WTC11 (cell line): Measurements from ENCODE around the gene PRKN.

Experiments used
- AR ChIP-seq: fragments of 250-450 bp; sonication (Bioruptor Pico); IDR thresholded peaks from 2 replicates; pipeline ENCODE4 v1.9.0; 2021; ENCODE audit warnings: mild to moderate bottlenecking
- CTCF ChIP-seq: fragments of 200-600 bp; IDR thresholded peaks from 2 replicates; pipeline ENCODE4 v1.8.0; 2022; ENCODE audit warnings: antibody characterized with exemption
- ELF4 ChIP-seq: sonication (generic); formaldehyde crosslinking; IDR thresholded peaks from 2 replicates; pipeline ENCODE4 v1.8.1; 2022; ENCODE audit warnings: low read depth, mild to moderate bottlenecking, moderate library complexity, missing genetic modification reagents
- ESRRA ChIP-seq: sonication (generic); formaldehyde crosslinking; IDR thresholded peaks from 2 replicates; pipeline ENCODE4 v1.8.1; 2022; ENCODE audit warnings: mild to moderate bottlenecking, missing genetic modification reagents, borderline replicate concordance
- JUN ChIP-seq: sonication (generic); formaldehyde crosslinking; IDR thresholded peaks from 2 replicates; pipeline ENCODE4 v1.8.0; 2023; ENCODE audit warnings: mild to moderate bottlenecking, missing genetic modification reagents
- TEAD1 ChIP-seq: sonication (generic); formaldehyde crosslinking; IDR thresholded peaks from 2 replicates; pipeline ENCODE4 v1.8.0; 2022; ENCODE audit warnings: mild to moderate bottlenecking, missing genetic modification reagents
- ZNF396 ChIP-seq: fragments of 250-450 bp; sonication (Bioruptor Pico); IDR thresholded peaks from 2 replicates; pipeline ENCODE4 v1.8.0; 2021; ENCODE audit warnings: mild to moderate bottlenecking, moderate library complexity, borderline replicate concordance
- TF ChIP-seq, protein P1 (sequence below): sonication (generic); formaldehyde crosslinking; IDR thresholded peaks from 2 replicates; pipeline ENCODE4 v1.8.0; 2022; ENCODE audit warnings: mild to moderate bottlenecking, missing genetic modification reagents

- TF ChIP-seq ELF4 (CRISPR knock-in tag): no peak
- no peak for TF ChIP-seq ZNF396
- no peak for TF ChIP-seq CTCF
- TF ChIP-seq, protein P1, sequence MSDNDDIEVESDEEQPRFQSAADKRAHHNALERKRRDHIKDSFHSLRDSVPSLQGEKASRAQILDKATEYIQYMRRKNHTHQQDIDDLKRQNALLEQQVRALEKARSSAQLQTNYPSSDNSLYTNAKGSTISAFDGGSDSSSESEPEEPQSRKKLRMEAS (CRISPR knock-in tag): no peak
- TF ChIP-seq JUN (CRISPR knock-in tag): no peak
- no peak for TF ChIP-seq ESRRA (CRISPR knock-in tag)
- no peak for TF ChIP-seq TEAD1 (CRISPR knock-in tag)
- no peak for TF ChIP-seq AR (CRISPR knock-in tag)
Observed at GRCh38 chr6:161740486-161740885, 987.1 kb downstream of the PRKN start.
